ENCODE data around the gene FTCD. TPM values are rescaled to one million over a fixed set of nuclear protein-coding genes. Genes with fewer than 3 reads are reported as not detected.

FTCD gene
- total RNA-seq, 1 experiment from 2014 or later: 5.9 TPM

DNA sequence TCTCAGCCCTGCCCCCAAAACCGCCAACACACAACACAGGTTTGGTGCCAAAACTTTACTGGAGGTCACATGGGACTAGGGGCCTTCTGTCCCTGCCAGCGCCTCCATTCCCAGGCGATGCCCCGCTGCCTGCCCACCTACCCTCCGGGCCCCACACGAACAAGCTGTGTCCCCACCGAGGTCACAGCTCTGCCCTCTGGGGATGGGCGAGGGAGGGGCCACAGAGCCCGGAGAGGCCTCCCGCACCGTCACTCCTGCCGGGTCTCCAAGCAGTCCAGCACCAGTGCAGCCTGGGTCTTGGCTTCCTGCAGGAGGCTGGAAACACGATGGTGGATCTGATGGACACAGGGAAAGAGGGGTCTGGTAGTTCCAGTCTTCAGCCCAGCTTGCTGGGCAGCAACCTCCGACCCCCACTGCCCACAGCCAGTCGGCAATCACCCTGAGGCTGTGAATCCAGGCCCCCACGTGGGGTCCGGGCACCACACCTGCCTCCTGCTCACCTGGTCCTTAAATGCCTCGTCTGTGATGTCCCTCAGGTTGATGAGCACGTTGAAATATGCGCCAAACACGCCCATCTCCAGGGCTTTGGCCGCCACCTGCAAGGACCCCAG, 18.5 kb downstream of the FTCD start:
- H3K4me1 ChIP-seq (replicated peaks; ENCODE audit: insufficient read depth): no peaks in the 10 kb centered on the region
- no peaks in the 10 kb centered on the region for H3K36me3 ChIP-seq (ENCODE audit: low read depth)
- no peaks in the 10 kb centered on the region for H3K9me3 ChIP-seq (ENCODE audit: insufficient read depth, low read depth)
- no peak for DNase-seq
- ChIA-PET CTCF (no interaction called here), POLR2A (ENCODE audit: unreplicated experiment) (no interaction called here)
- no TSS peak for BruUV-seq (replicated peaks)
- H3K4me3 ChIP-seq: no peak overlapping the region
- H4K20me1 ChIP-seq (ENCODE audit: insufficient read depth): no peaks in the 10 kb centered on the region
- no peak for TF ChIP-seq EZH2 (IDR thresholded peaks at IDR 0.05; ENCODE audit: low read depth)
- TF ChIP-seq, protein P1, sequence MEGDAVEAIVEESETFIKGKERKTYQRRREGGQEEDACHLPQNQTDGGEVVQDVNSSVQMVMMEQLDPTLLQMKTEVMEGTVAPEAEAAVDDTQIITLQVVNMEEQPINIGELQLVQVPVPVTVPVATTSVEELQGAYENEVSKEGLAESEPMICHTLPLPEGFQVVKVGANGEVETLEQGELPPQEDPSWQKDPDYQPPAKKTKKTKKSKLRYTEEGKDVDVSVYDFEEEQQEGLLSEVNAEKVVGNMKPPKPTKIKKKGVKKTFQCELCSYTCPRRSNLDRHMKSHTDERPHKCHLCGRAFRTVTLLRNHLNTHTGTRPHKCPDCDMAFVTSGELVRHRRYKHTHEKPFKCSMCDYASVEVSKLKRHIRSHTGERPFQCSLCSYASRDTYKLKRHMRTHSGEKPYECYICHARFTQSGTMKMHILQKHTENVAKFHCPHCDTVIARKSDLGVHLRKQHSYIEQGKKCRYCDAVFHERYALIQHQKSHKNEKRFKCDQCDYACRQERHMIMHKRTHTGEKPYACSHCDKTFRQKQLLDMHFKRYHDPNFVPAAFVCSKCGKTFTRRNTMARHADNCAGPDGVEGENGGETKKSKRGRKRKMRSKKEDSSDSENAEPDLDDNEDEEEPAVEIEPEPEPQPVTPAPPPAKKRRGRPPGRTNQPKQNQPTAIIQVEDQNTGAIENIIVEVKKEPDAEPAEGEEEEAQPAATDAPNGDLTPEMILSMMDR (conservative IDR thresholded peaks at IDR 0.05): no peak
- H3K4me2 ChIP-seq: no peak overlapping the region
- no peaks in the 10 kb centered on the region for H3K79me2 ChIP-seq (ENCODE audit: low read depth)
- no peak overlapping the region for H2AFZ ChIP-seq
- no peaks in the 10 kb centered on the region for H3F3A ChIP-seq (ENCODE audit: insufficient read depth, low read depth)
- H3K27me3 ChIP-seq (ENCODE audit: insufficient read depth, low read depth): no peaks in the 10 kb centered on the region
- no peaks in the 10 kb centered on the region for H3K9me2 ChIP-seq (ENCODE audit: insufficient read depth)
- no peak overlapping the region for H3K27ac ChIP-seq
- intact Hi-C loops (cut with micrococcal nuclease; ENCODE audit: unreplicated experiment): no loop called here

DNA sequence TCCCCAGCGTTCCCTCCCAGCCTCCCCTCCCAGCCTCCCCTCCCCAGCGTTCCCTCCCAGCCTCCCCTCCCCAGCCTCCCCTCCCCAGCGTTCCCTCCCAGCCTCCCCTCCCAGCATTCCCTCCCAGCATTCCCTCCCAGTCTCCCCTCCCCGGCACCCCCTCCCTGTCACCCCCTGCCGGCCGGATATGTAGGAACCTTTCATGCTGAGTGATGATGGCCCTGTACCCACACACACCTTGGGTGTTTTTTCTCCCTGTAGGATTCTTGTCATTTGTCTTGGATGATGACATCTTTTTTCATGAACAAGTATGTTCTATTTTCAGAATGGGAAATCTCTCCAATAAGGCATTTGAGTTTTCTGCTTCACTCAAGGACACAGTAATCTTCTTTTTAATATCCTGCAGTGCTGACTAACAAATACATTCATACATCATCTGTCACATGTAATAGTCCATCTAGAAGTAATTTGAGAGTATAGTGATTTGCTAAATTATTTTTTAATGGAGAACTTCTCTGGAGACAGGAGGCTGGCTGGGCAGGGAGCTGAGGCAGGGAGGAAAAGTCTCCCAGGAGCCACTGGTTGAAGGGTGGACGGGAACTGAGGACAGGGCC, 19.5 kb downstream of the FTCD start:
- no peaks in the 10 kb centered on the region for H3K36me3 ChIP-seq (ENCODE audit: low read depth)
- no peak overlapping the region for H3K4me3 ChIP-seq
- H2AFZ ChIP-seq: no peak overlapping the region
- TF ChIP-seq, protein P1 (conservative IDR thresholded peaks at IDR 0.05): no peak
- no peak for TF ChIP-seq EZH2 (IDR thresholded peaks at IDR 0.05; ENCODE audit: low read depth)
- ChIA-PET CTCF (no interaction called here), POLR2A (ENCODE audit: unreplicated experiment) (no interaction called here)
- no peaks in the 10 kb centered on the region for H4K20me1 ChIP-seq (ENCODE audit: insufficient read depth)
- H3K27me3 ChIP-seq (ENCODE audit: insufficient read depth, low read depth): no peaks in the 10 kb centered on the region
- no peaks in the 10 kb centered on the region for H3K79me2 ChIP-seq (ENCODE audit: low read depth)
- H3K9me2 ChIP-seq (ENCODE audit: insufficient read depth): no peaks in the 10 kb centered on the region
- H3K9me3 ChIP-seq (ENCODE audit: insufficient read depth, low read depth): no peaks in the 10 kb centered on the region
- no peaks in the 10 kb centered on the region for H3K4me1 ChIP-seq (replicated peaks; ENCODE audit: insufficient read depth)
- H3K27ac ChIP-seq: no peak overlapping the region
- no TSS peak for BruUV-seq (replicated peaks)
- intact Hi-C loops (cut with micrococcal nuclease; ENCODE audit: unreplicated experiment): no loop called here
- DNase-seq: no peak
- H3K4me2 ChIP-seq: no peak overlapping the region
- no peaks in the 10 kb centered on the region for H3F3A ChIP-seq (ENCODE audit: insufficient read depth, low read depth)

DNA sequence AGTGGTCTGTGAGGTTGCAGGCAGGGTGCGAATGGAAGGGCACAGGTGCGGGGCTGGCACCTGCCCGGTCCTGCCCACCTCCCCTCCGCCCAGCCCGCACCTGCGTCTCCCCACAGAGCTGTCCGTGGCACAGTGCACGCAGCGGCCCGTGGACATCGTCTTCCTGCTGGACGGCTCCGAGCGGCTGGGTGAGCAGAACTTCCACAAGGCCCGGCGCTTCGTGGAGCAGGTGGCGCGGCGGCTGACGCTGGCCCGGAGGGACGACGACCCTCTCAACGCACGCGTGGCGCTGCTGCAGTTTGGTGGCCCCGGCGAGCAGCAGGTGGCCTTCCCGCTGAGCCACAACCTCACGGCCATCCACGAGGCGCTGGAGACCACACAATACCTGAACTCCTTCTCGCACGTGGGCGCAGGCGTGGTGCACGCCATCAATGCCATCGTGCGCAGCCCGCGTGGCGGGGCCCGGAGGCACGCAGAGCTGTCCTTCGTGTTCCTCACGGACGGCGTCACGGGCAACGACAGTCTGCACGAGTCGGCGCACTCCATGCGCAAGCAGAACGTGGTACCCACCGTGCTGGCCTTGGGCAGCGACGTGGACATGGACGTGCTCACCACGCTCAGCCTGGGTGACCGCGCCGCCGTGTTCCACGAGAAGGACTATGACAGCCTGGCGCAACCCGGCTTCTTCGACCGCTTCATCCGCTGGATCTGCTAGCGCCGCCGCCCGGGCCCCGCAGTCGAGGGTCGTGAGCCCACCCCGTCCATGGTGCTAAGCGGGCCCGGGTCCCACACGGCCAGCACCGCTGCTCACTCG, 23.3 kb downstream of the FTCD start:
- Histone ChIP-seq H3K27ac (no peak overlapping the region), H3K9me2 (ENCODE audit: insufficient read depth) (no peaks in the 10 kb centered on the region), H3K79me2 (ENCODE audit: low read depth) (no peaks in the 10 kb centered on the region), H3K4me2 (no peak overlapping the region), H3F3A (ENCODE audit: insufficient read depth, low read depth) (no peaks in the 10 kb centered on the region), H3K27me3 (ENCODE audit: insufficient read depth, low read depth) (no peaks in the 10 kb centered on the region), H2AFZ (no peak overlapping the region), H3K4me1 (replicated peaks; ENCODE audit: insufficient read depth) (no peaks in the 10 kb centered on the region), H4K20me1 (ENCODE audit: insufficient read depth) (no peaks in the 10 kb centered on the region), H3K4me3 (no peak overlapping the region), H3K36me3 (ENCODE audit: low read depth) (no peaks in the 10 kb centered on the region), H3K9me3 (ENCODE audit: insufficient read depth, low read depth) (no peaks in the 10 kb centered on the region)
- POLR2A ChIA-PET (ENCODE audit: unreplicated experiment): no interaction called here
- no peak for DNase-seq
- intact Hi-C loops (cut with micrococcal nuclease; ENCODE audit: unreplicated experiment): no loop called here
- no TSS peak for BruUV-seq (replicated peaks)
- CTCF ChIA-PET: interaction anchor here (0.7 kb wide), 2 partner anchors 166 to 469 kb away, joined by 4 to 7 read pairs; no protein-coding TSS in a partner anchor
- TF ChIP-seq, protein P1 (conservative IDR thresholded peaks at IDR 0.05): no peak
- TF ChIP-seq EZH2 (IDR thresholded peaks at IDR 0.05; ENCODE audit: low read depth): no peak
